Transverse colon (tissue), 4 donors: ENCODE results near the gene CCDC82. TPM values are rescaled to one million over a fixed set of nuclear protein-coding genes. Genes with fewer than 3 reads are reported as not detected.

ENCODE experiments used
- DNase-seq: peaks from one replicate; pipeline ENCODE4 v3.0.0-alpha.2; 2019
- H3K27ac ChIP-seq, 4 donors: fragments of 200-600 bp; sonication (generic); 2 replicates each; pipeline ENCODE4 v1.5.1; 2016 to 2018; ENCODE audit warnings: inconsistent platforms in 4 of 4
- H3K27me3 ChIP-seq: fragments of 200-600 bp; sonication (generic); 2 replicates; pipeline ENCODE4 v1.5.1; 2017; ENCODE audit warnings: inconsistent platforms
- H3K36me3 ChIP-seq, 4 donors: fragments of 200-600 bp; sonication (generic); 2 replicates each; pipeline ENCODE4 v1.5.1; 2017 to 2019; ENCODE audit warnings: inconsistent platforms in 4 of 4
- H3K4me1 ChIP-seq, 4 donors: fragments of 200-600 bp; sonication (generic); 2 replicates each; pipeline ENCODE4 v1.5.1; 2017 to 2020; ENCODE audit warnings: inconsistent platforms in 4 of 4
- H3K4me3 ChIP-seq, 4 donors: fragments of 200-600 bp; sonication (generic); 1 replicate in 1 of 4; 2 replicates in 3 of 4; pipeline versions ENCODE4 v1.5.1 to v1.6.1; 2017 to 2019; ENCODE audit warnings: inconsistent platforms in 4 of 4
- H3K9me3 ChIP-seq, 2 donors: fragments of 200-600 bp; sonication (generic); 2 replicates each; pipeline ENCODE4 v1.5.1; 2017 to 2019; ENCODE audit warnings: inconsistent platforms in 2 of 2
- CTCF ChIP-seq, 5 experiments: fragments of 200-600 bp in 3 of 5; fragments of 450-650 bp in 2 of 5; sonication (generic) in 3 of 5; IDR thresholded peaks; 1 replicate in 2 of 5; 2 replicates in 3 of 5; pipeline ENCODE4 v1.5.1; 2016 to 2017; ENCODE audit warnings: antibody characterized with exemption in 5 of 5, inconsistent platforms in 3 of 5, mild to moderate bottlenecking in 2 of 5, moderate library complexity in 1 of 5
- EP300 ChIP-seq: sonication (generic); formaldehyde crosslinking; IDR thresholded peaks from one replicate; pipeline ENCODE4 v1.6.1; 2017; ENCODE audit warnings: antibody characterized with exemption, low read depth
- POLR2A ChIP-seq: fragments of 450-650 bp; IDR thresholded peaks from one replicate; pipeline ENCODE4 v1.6.1; 2016; ENCODE audit warnings: antibody characterized with exemption, mild to moderate bottlenecking, moderate library complexity
- POLR2AphosphoS5 ChIP-seq, 3 donors: sonication (generic); formaldehyde crosslinking; IDR thresholded peaks; one replicate each; pipeline ENCODE4 v1.6.1; 2016; ENCODE audit warnings: antibody characterized with exemption in 3 of 3
- WGBS, 2 donors: methylation state at CpG; one replicate each; pipeline ENCODE4 v1.1.5; 2018; ENCODE audit warnings: low coverage in 1 of 2; 5-methylcytosine and 5-hydroxymethylcytosine counted together
- in situ Hi-C, 4 donors: fragments of 200-750 bp; cut with MboI; loops; one replicate each; pipeline versions ENCODE4 v1.15.0 to v1.15.1; 2017; ENCODE audit warnings: low sequenced_read_pairs in 3 of 4, low pct_ligation_motif_present in 1 of 4, low pct_unique_long_range_greater_than_20kb in 1 of 4
- intact Hi-C: fragments of 100-400 bp; cut with DNase I; formaldehyde crosslinking; loops from one replicate; pipeline ENCODE4 v1.15.1; 2023; ENCODE audit warnings: low total_unique reads
- total RNA-seq, 4 donors: library from RNA; depleted of rRNA; stranded (reverse); fragments of >200 nt; gene quantifications; one replicate each; pipeline ENCODE4 v1.1.0, GENCODE V29; 2016

Gene CCDC82
- total RNA-seq, 4 donors from 2014 or later, result 9.6 to 41.1 (median 23.8) TPM

GRCh38 chr11:96310236-96310635 lies 79.5 kb downstream of the CCDC82 start:
- no peak overlapping the region for H3K4me3 ChIP-seq
- in situ Hi-C loops (no loop called here), intact Hi-C loops (no loop called here)
- WGBS, 2 donors, result 45 to 69% methylated on average over 1 of the region's 1 CpG
- no peaks in the 10 kb centered on the region for H3K9me3 ChIP-seq
- DNase-seq, result no peak
- TF ChIP-seq POLR2A, result no peak
- no peak for TF ChIP-seq POLR2AphosphoS5 (IDR thresholded peaks at IDR 0.05)
- TF ChIP-seq EP300, result no peak
- no peak for TF ChIP-seq CTCF (IDR thresholded peaks at IDR 0.05)
- H3K27ac ChIP-seq, result peak overlapping the region in 3 of 4 donors; percentile 67 to 77 (median 67)
- H3K4me1 ChIP-seq, result peaks cover 36 to 92% (median 67%) of the 10 kb centered on the region in 4 donors
- H3K36me3 ChIP-seq, result no peaks in the 10 kb centered on the region
- no peaks in the 10 kb centered on the region for H3K27me3 ChIP-seq

- H3K27ac ChIP-seq, result peak overlapping the region in 2 of 4 donors; percentile 14 to 93
- TF ChIP-seq CTCF (IDR thresholded peaks at IDR 0.05), result no peak
- TF ChIP-seq EP300, result no peak
- no peak for TF ChIP-seq POLR2A
- TF ChIP-seq POLR2AphosphoS5 (IDR thresholded peaks at IDR 0.05), result no peak
- no peak for DNase-seq
- no peaks in the 10 kb centered on the region for H3K36me3 ChIP-seq
- H3K4me1 ChIP-seq, result peaks cover 38 to 90% (median 61%) of the 10 kb centered on the region in 4 donors
- in situ Hi-C loops (no loop called here), intact Hi-C loops (no loop called here)
- WGBS, 2 donors, result 71 to 74% methylated on average over 1 to 5 of the region's 5 CpGs
- H3K4me3 ChIP-seq, result no peak overlapping the region
- H3K9me3 ChIP-seq, result no peaks in the 10 kb centered on the region
- H3K27me3 ChIP-seq, result no peaks in the 10 kb centered on the region
These were observed 80.1 kb downstream of the CCDC82 start for GRCh38 chr11:96309643-96310017.

GRCh38 chr11:96309016-96309642 lies 80.6 kb downstream of the CCDC82 start:
- Histone ChIP-seq H3K4me1 (peaks cover 33 to 90% (median 56%) of the 10 kb centered on the region in 4 donors), H3K9me3 (no peaks in the 10 kb centered on the region), H3K27ac (peak overlapping the region in 2 of 4 donors; percentile 14 to 93), H3K36me3 (no peaks in the 10 kb centered on the region), H3K4me3 (no peak overlapping the region), H3K27me3 (no peaks in the 10 kb centered on the region)
- in situ Hi-C loops (no loop called here), intact Hi-C loops (no loop called here)
- TF ChIP-seq POLR2AphosphoS5 (IDR thresholded peaks at IDR 0.05) (no peak), EP300 (no peak), CTCF (IDR thresholded peaks at IDR 0.05) (no peak), POLR2A (no peak)
- WGBS, 2 donors, result 75 to 86% methylated on average over 2 of the region's 2 CpGs
- no peak for DNase-seq

- in situ Hi-C loops, result no loop called here
- H3K9me3 ChIP-seq, result no peaks in the 10 kb centered on the region
- intact Hi-C loops, result no loop called here
- TF ChIP-seq POLR2AphosphoS5 (IDR thresholded peaks at IDR 0.05) (peak in 2 of 3 donors; percentile 48 to 54), POLR2A (no peak)
- peaks cover 37 to 95% (median 66%) of the 10 kb centered on the region in 4 donors for H3K4me1 ChIP-seq
- 20 to 37% methylated on average over 1 to 3 of the region's 3 CpGs for WGBS, 2 donors
- no peaks in the 10 kb centered on the region for H3K27me3 ChIP-seq
- peak overlapping the region; percentile 86 to 93 (median 90) for H3K27ac ChIP-seq
- no peak for DNase-seq
- H3K36me3 ChIP-seq, result no peaks in the 10 kb centered on the region
- H3K4me3 ChIP-seq, result peak overlapping the region in 3 of 4 donors; percentile 5 to 29 (median 19)
These were observed 82.0 kb downstream of the CCDC82 start for GRCh38 chr11:96307776-96308140.
